Stimulated activated CD4-positive, alpha-beta T cell treated with anti-CD3 and anti-CD28 coated beads, Interleukin-4, amount 100 ng/mL, for 48 hours (primary cell): Measurements from ENCODE around the gene SLC41A1.

Experiments
- DNase-seq, 2 donors: peaks; one replicate each; pipeline ENCODE4 v3.0.0-alpha.2; 2020; ENCODE audit warnings: low read depth in 2 of 2

The SLC41A1 gene

GRCh38 chr1:205787287-205787916, 25.6 kb downstream of the SLC41A1 start:
- no peak for DNase-seq

- DNase-seq: no peak
Observed at GRCh38 chr1:205786601-205787000, 26.4 kb downstream of the SLC41A1 start.

DNA sequence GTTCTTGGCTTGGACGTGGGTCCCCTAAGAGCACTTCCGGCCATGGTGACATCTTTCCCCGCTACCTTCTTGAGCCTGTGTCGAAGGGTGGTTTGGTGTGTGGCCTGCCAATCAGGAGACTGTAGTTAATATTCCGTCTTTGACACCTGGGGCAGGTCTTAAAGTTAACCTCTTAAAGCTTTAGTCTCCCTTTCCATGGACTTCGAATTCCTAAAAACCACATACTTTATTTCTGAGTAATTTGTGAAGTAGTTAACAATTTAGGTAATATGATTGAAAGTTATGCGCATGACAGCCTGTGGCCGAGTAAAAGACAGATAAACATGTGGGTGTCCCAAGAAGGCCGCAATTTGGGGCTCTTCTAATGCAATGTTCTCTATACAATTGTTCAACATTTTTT, 27.6 kb downstream of the SLC41A1 start:
- DNase-seq: no peak

DNA sequence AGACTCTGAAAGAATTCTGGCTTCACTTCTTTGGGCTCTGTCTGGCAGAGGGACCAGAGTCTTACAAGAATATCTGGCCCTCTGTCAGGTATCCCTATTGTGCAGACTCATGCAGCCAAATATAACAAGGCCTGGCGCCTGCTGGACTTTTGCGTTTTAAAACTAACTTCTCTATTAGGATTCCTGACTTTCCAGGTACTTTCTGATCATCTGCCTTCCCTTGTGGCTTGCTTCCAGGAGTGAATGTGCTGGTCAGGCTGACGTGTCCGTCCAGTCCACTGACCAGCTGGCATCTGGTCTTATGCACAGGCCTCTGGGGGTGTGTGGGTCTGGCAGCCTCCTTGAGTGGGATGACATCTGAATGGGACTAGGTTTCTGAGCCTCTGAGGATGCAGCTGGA, 29.1 kb downstream of the SLC41A1 start:
- DNase-seq: no peak

GRCh38 chr1:205783433-205783795, 29.6 kb downstream of the SLC41A1 start:
- DNase-seq: no peak

DNA sequence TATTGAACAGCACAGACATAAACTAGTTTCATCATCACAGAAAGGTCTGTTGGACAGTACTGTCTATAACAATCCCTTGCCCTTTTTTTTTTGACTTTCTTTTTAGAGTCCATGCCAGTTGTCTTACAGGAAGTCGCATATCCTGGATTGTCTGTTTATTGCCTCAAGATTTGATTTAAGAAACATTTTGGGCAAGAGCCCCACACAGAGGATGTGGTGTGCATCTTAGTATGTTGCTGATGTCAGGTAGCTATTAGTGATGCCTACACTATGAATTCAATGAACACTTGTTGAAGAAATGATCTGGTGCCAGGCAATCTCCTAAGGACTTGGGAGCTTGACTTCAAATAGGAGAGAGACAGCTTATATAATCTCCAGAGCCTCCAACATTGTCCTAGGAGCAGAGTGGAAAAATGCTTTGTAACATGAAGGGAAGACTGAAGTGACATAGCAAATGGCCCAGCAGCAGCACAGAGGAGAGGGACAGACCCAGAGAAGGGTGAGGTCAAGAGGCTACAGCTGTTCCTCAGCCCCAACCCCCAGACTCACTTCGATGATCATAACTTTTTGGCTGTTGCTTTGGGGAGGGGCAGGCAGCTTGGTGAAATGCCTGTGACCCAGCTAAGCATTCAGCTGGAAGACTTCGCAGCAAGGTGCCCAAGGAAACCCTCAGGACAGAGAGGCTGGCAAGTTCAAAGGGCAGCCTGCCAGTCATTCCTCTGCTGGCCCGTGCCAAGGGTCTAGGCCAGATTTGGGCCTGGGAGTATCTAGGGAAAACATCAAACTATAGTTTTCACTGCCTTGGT, 30.2 kb downstream of the SLC41A1 start:
- no peak for DNase-seq

DNA sequence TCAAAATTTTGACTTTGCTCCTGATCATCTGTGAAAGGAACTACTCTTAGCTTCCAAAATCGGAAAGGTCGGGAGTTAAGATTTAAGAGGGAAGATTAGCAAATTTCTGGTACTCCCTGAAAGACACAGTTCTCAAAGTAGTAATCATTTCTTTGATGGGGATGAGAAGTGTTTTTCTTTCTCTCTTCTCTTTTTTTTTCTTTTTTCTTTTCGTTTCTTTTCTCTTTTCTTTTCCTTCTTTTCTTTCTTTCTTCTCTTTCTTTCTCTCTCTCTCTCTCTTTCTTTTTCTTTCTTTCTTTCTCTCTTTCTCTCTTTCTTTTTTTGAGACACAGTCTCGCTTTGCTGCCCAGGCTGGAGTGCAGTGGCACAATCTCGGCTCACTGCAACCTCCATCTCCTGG, 32.7 kb downstream of the SLC41A1 start:
- no peak for DNase-seq

DNA sequence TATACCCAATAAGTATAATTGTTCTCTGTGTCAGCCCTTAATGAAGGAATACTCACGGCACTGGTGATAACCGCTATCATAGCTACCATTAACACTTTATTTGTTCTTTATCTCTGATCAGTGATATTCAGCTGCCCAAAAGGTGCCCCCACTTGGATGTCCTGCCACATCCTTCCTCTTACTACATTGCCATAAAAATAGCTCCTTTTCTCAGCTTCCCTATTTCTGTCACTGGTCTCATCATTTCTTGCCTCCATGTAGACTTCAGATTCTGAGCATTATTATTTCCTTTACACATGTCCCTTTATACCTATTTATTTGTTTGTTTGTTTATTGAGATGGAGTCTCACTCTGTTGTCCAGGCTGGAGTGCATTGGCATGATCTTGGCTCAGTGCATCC, 35.0 kb downstream of the SLC41A1 start:
- DNase-seq: no peak

DNA sequence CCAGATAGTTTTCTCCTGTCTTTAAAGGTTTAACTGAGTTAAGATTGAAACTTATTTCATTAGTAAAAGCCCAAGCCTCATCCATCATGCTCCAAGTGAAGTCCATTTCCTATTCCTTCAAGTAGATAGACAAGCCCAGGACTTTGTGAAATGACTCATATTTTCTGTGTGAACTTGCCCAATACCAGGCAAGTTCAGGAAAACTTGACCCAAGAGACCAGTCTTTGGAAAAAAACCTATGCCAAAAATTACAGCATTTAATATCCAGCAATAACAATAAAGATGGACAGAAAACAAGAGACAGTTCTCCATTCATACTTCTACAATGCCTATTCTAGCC, 37.3 kb downstream of the SLC41A1 start:
- no peak for DNase-seq

GRCh38 chr1:205775015-205775716, 37.8 kb downstream of the SLC41A1 start, which contains the start of gene RAB29:
RAB29 (minus strand) TSS chr1:205775482; CDS start chr1:205774956, 526 bp downstream.
- peak; percentile 70 to 78 for DNase-seq

DNA sequence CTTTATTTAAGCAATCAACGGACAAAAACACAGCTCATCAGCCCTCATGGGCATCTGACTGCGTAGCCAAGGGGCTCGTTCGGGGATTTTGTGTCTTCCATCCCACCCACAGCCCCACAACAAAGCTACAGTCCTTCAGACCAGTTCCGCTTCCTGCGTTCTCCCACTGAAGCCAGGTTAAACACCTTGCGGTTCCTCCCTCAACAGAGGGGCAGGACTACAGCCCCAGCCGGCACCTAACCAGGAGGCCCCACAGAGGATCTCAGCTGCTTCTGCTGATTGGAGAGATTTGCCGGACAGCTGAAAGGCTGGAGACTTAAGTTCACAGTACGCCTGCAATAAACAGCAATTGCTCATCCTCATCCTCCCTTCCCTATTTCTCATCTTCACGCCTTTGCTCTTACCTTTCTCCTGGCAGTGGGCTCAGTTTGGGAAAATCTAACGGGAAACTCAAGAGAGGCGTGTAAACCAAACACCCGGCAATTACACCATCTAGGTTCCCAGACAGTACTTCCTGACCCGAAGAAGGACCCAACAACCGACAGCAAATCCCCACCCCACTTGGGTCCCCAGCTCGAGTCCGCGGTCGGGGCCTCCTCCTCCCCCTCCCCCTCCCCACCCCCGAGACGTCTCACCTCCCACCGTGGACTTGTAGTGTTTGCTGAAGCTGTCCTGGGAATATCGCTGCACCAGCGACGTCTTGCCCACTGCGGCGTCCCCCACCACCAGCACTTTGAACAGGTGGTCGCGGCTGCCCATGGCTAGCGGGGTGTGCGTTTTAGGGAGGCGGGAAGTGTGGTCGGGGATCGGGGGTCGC, 38.6 kb downstream of the SLC41A1 start:
- peak; percentile 12 to 28 for DNase-seq

- DNase-seq: no peak
Observed at GRCh38 chr1:205772607-205773032, 40.4 kb downstream of the SLC41A1 start.

DNA sequence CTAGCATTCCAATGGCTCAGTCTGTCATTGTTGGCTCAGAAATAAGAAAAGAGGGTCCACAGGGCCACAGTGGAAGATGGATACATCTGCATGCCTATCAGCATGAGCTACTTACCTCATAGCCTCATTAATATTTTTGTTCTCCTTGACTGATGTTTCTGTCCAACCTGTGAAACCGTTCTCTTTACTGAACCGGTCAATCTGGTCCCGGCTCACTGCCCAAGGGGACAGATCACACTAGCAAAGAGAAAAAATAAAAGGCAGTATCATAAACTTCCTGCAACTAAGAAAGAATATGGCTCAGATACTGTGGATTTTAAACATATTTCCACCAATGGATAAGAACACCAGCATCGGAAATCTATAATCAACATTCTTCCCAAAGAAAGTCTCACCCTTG, 42.4 kb downstream of the SLC41A1 start:
- no peak for DNase-seq

DNA sequence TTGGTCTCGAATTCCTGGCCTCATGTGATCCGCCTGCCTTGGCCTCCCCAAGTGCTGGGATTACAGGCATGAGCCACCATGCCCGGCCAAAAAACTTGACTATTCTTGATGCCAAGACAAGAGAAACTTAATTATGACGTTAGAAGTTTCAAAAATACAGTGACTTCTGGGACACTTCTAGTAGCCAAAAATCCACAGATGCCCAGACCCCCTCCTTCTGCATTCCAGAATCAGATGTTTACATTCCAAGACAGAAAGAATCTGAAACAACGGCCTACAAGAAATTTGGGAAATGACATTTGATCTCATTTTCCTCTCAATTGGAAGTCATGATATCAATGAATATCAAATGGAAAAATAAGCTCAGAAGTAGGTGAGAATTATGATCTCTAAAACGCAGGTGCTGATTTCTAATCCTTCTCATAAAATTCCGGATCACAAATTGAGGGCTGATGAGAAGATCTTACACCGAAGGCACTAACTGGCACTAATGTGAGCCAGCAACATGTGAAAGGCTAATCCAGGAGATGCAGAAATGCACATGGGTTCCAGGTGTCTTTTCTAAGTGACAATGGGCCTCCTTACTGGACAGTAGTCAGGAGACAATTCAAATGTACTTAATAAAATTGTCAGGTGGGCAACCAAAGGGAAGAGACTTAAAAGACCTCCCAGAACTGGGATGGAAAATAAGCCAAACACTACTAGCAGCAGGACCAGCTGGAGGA, 43.2 kb downstream of the SLC41A1 start:
- DNase-seq: no peak

GRCh38 chr1:205767248-205767647, 45.8 kb downstream of the SLC41A1 start:
- no peak for DNase-seq

- no peak for DNase-seq
Observed at GRCh38 chr1:205766570-205766969, 46.4 kb downstream of the SLC41A1 start.

DNA sequence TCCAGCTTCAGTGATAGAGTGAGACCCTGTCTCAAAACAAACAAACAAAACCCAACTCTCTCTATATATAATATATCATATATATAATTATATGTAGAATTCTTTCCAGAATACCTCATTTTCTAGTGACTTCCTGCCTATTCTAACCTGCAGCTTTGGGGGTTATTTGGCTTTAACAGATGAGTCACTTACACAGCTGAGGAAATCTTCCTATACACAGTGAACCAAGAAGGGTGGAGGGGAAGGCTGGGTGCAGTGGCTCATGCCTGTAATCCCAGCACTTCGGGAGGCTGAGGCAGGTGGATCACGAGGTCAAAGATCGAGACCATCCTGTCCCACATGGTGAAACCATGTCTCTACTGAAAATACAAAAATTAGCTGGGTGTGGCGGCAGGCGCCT, 47.0 kb downstream of the SLC41A1 start:
- DNase-seq: no peak

- no peak for DNase-seq
Observed at GRCh38 chr1:205764578-205764977, 48.4 kb downstream of the SLC41A1 start.

GRCh38 chr1:205763980-205764379, 49.0 kb downstream of the SLC41A1 start:
- DNase-seq: no peak

- DNase-seq: no peak
Observed at GRCh38 chr1:205760606-205761005, 52.4 kb downstream of the SLC41A1 start.

GRCh38 chr1:205756552-205756951, 56.4 kb downstream of the SLC41A1 start:
- DNase-seq: no peak
